22Rv1 (cell line): ENCODE results near the gene TWIST2.

ENCODE experiments used
- CTCF ChIP-seq: fragments of 450-650 bp; IDR thresholded peaks from 2 replicates; pipeline ENCODE4 v1.5.1; 2017; ENCODE audit warnings: mild to moderate bottlenecking
- ZFX ChIP-seq: fragments of 450-650 bp; IDR thresholded peaks from 2 replicates; pipeline ENCODE4 v1.6.1; 2017; ENCODE audit warnings: antibody characterized with exemption, borderline replicate concordance

DNA sequence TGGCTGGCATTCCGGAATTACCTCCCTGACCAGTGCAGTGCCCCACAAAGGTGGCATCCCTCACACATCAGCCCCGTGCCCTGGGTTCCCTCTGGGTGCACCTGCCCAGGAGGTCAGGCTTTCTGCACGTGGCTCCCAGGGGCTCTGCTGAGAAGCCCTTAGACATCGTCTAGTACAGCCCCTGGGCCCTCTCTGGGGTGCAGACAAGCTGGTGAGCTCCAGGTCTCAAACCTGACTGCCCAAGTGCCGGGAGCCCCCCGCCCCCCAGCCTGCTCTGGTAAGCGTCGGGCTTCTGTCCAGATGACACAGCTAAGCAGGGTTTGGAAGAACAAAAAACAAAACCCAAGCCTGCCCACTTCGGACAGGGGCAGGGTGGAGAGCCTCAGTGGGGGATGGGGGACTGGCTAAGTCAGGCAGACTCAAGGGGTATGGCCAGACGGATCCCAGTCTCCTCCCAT is 20.2 kb downstream of the TWIST2 start:
- no peak for TF ChIP-seq ZFX
- TF ChIP-seq CTCF: no peak
